ENCODE results near the gene PARD6G.

PARD6G gene

DNA sequence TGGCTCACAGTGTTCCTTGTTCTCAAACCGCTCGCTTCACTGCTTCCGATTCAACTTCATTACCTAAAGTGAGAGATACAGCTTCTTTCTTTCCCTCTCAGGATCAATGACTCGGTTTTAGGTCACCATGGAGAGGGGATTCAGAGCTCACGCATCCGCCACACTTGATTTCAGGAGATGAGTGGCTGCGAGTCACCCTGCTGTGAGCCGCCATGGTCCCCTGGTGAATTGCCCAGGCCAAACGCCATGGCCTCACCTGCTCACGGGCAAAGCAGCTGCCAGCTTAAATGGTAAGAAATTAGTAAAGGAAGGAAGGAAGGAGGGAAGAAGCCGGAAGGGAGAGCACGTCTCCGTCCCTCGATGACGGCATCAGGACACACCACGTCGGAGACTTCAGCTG is 77.7 kb downstream of the PARD6G start:
- Mint-ChIP-seq H3K27ac (no peak overlapping the region), H3K4me3 (no peak overlapping the region), H3K4me1 (peaks cover 14% of the 10 kb centered on the region), H3K36me3 (ENCODE audit: low read depth) (peaks cover 39% of the 10 kb centered on the region), H3K27me3 (ENCODE audit: low read depth, poor library complexity) (peaks cover 6% of the 10 kb centered on the region), H3K9me3 (peaks cover 26% of the 10 kb centered on the region)
- TF ChIP-seq, protein P1, sequence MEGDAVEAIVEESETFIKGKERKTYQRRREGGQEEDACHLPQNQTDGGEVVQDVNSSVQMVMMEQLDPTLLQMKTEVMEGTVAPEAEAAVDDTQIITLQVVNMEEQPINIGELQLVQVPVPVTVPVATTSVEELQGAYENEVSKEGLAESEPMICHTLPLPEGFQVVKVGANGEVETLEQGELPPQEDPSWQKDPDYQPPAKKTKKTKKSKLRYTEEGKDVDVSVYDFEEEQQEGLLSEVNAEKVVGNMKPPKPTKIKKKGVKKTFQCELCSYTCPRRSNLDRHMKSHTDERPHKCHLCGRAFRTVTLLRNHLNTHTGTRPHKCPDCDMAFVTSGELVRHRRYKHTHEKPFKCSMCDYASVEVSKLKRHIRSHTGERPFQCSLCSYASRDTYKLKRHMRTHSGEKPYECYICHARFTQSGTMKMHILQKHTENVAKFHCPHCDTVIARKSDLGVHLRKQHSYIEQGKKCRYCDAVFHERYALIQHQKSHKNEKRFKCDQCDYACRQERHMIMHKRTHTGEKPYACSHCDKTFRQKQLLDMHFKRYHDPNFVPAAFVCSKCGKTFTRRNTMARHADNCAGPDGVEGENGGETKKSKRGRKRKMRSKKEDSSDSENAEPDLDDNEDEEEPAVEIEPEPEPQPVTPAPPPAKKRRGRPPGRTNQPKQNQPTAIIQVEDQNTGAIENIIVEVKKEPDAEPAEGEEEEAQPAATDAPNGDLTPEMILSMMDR (IDR thresholded peaks at IDR 0.05) = no peak
- DNase-seq = no peak

DNA sequence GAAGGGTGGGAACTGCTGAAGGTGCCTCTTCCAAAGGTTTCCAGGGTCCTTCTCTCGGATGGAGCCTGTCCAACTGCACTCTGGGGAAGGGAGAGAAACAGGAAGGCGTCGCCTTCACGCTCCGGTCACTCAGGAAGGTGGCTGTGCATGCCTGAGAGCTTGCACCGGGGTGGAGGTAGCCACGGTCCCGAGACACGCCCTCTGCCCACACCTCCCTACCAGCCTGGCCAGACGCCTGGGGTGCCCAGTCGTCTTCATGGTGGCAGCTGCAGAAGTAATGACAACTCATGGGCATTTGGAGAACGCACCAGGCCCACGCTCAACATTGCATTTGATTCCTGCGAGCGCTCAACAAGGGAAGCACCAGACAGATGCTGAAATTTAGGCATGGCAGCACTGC is 78.3 kb downstream of the PARD6G start:
- Mint-ChIP-seq H3K36me3 (ENCODE audit: low read depth) (peaks cover 45% of the 10 kb centered on the region), H3K4me1 (peaks cover 14% of the 10 kb centered on the region), H3K9me3 (peaks cover 32% of the 10 kb centered on the region), H3K27me3 (ENCODE audit: low read depth, poor library complexity) (peaks cover 6% of the 10 kb centered on the region), H3K4me3 (no peak overlapping the region), H3K27ac (no peak overlapping the region)
- TF ChIP-seq, protein P1 (IDR thresholded peaks at IDR 0.05) = no peak
- DNase-seq = no peak

DNA sequence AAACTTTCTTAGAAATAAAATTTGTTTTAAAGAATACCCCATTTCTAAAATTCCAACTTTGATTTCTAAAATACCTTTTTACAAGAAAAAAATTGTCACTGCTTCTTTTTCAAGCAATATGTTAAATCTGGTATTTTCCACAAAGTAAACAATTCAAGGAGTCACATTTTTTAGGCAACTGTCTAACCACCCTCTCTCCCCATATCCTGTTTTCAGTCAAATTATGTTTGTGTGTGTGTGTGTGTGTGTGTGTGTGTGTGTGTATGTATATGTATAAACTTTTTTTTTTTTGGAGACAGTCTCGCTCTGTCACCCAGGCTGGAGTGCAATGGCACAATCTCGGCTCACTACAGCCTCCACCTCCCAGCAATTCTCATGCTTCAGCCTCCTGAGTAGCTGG is 79.0 kb downstream of the PARD6G start:
- DNase-seq = no peak
- Mint-ChIP-seq H3K9me3 (peaks cover 38% of the 10 kb centered on the region), H3K27me3 (ENCODE audit: low read depth, poor library complexity) (peaks cover 6% of the 10 kb centered on the region), H3K36me3 (ENCODE audit: low read depth) (peaks cover 51% of the 10 kb centered on the region), H3K4me1 (peaks cover 14% of the 10 kb centered on the region), H3K27ac (no peak overlapping the region), H3K4me3 (no peak overlapping the region)
- TF ChIP-seq, protein P1 (IDR thresholded peaks at IDR 0.05) = no peak

DNA sequence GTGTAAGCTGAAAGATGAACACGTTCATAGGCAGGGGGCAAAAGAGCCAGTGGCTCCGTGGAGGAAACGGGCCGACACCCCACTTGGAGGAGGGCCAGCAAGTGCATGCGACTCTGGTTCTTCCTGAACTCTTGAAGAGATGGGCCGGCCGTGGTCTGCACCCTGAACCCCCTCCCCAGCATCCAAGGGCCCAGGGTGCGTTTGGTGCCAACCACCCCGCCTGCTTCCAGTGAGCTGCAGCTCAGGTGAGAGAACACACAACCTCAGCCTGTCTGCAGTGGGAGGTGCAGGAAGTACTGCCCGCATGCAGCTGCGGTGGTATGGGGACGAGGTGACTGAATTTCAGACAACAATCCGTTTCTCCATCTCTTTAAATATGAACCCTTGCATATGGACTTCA is 79.4 kb downstream of the PARD6G start:
- Mint-ChIP-seq H3K4me1 (peaks cover 14% of the 10 kb centered on the region), H3K27ac (no peak overlapping the region), H3K36me3 (ENCODE audit: low read depth) (peaks cover 55% of the 10 kb centered on the region), H3K27me3 (ENCODE audit: low read depth, poor library complexity) (peaks cover 6% of the 10 kb centered on the region), H3K4me3 (no peak overlapping the region), H3K9me3 (peaks cover 42% of the 10 kb centered on the region)
- TF ChIP-seq, protein P1 (IDR thresholded peaks at IDR 0.05) = no peak
- DNase-seq = no peak

DNA sequence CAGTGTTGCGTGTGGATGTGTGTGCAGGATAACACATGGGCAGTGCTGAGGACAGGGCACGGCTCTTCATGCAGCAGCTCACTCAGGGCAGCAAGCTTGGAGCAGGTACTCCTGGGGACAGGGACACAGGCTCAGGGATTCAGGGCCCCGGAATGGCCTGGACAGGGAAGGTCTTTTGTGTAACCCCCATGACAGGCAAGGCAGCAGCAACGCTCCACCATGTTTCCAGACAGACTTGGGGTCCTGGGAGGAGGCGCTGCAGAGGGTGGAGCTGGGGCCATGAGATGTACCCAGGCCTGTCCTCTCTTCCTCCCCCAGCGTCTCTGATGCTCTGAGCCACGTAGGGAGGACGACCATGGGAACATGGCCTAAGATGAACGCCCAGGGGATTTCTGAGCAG is 80.0 kb downstream of the PARD6G start:
- peaks cover 6% of the 10 kb centered on the region for H3K27me3 Mint-ChIP-seq (ENCODE audit: low read depth, poor library complexity)
- H3K4me1 Mint-ChIP-seq = peaks cover 14% of the 10 kb centered on the region
- H3K36me3 Mint-ChIP-seq (ENCODE audit: low read depth) = peaks cover 61% of the 10 kb centered on the region
- H3K27ac Mint-ChIP-seq = no peak overlapping the region
- TF ChIP-seq, protein P1 (IDR thresholded peaks at IDR 0.05) = no peak
- peaks cover 48% of the 10 kb centered on the region for H3K9me3 Mint-ChIP-seq
- no peak overlapping the region for H3K4me3 Mint-ChIP-seq
- DNase-seq = no peak

DNA sequence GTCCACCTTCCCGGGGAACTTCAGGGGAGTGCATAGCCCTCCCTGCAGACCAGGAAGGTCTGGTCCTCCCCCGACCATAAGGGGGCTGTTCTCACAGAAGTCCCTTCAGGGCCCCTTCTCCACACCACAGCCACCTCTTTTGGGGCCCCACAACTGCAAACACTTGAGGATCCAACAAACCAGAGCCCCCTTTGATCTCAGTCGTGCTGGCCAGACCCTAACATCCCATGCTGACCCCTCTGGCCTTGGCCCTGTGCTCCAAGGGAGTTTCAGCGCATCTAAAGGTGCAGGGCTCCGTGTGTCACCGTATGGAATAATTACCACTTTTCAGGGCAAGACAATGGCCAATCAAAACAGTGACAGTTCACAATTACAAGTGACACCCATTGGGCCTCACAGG is 80.6 kb downstream of the PARD6G start:
- peaks cover 14% of the 10 kb centered on the region for H3K4me1 Mint-ChIP-seq
- peaks cover 67% of the 10 kb centered on the region for H3K36me3 Mint-ChIP-seq (ENCODE audit: low read depth)
- no peak overlapping the region for H3K27ac Mint-ChIP-seq
- DNase-seq = no peak
- peaks cover 6% of the 10 kb centered on the region for H3K27me3 Mint-ChIP-seq (ENCODE audit: low read depth, poor library complexity)
- H3K9me3 Mint-ChIP-seq = peaks cover 48% of the 10 kb centered on the region
- no peak overlapping the region for H3K4me3 Mint-ChIP-seq
- TF ChIP-seq, protein P1 (IDR thresholded peaks at IDR 0.05) = no peak
